ENCODE data around the gene TCEAL4. TPM values are rescaled to one million over a fixed set of nuclear protein-coding genes. Genes with fewer than 3 reads are reported as not detected.
A peak's percentile ranks its signal among the peaks of the same experiment; 100 is the strongest.

Gene TCEAL4
- total RNA-seq, 1 experiment from 2014 or later: 63.7 TPM

- CTCF ChIA-PET: interaction anchor here (0.7 kb wide), 1 partner anchor 83 kb away, joined by 3 read pairs; no protein-coding TSS in a partner anchor
- Mint-ChIP-seq H3K27ac (ENCODE audit: low read depth, unreplicated experiment) (no peak overlapping the region), H3K36me3 (ENCODE audit: insufficient read depth, unreplicated experiment) (peaks cover 6% of the 10 kb centered on the region), H3K4me3 (ENCODE audit: unreplicated experiment) (no peak overlapping the region), H3K9me3 (ENCODE audit: unreplicated experiment) (peaks cover 7% of the 10 kb centered on the region), H3K4me1 (ENCODE audit: insufficient read depth, unreplicated experiment) (peaks cover 29% of the 10 kb centered on the region), H3K27me3 (ENCODE audit: insufficient read depth, unreplicated experiment) (peaks cover 64% of the 10 kb centered on the region)
- no TSS peak for BruUV-seq (replicated peaks)
- TF ChIP-seq, protein P1, sequence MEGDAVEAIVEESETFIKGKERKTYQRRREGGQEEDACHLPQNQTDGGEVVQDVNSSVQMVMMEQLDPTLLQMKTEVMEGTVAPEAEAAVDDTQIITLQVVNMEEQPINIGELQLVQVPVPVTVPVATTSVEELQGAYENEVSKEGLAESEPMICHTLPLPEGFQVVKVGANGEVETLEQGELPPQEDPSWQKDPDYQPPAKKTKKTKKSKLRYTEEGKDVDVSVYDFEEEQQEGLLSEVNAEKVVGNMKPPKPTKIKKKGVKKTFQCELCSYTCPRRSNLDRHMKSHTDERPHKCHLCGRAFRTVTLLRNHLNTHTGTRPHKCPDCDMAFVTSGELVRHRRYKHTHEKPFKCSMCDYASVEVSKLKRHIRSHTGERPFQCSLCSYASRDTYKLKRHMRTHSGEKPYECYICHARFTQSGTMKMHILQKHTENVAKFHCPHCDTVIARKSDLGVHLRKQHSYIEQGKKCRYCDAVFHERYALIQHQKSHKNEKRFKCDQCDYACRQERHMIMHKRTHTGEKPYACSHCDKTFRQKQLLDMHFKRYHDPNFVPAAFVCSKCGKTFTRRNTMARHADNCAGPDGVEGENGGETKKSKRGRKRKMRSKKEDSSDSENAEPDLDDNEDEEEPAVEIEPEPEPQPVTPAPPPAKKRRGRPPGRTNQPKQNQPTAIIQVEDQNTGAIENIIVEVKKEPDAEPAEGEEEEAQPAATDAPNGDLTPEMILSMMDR (IDR thresholded peaks at IDR 0.05; ENCODE audit: unreplicated experiment): no peak
- intact Hi-C loops (cut with micrococcal nuclease): no loop called here
- DNase-seq (ENCODE audit: unreplicated experiment): no peak
- POLR2A ChIA-PET: interaction anchor here (1.0 kb wide), 1 partner anchor 9 kb away, joined by 3 read pairs; no protein-coding TSS in a partner anchor
Measured at GRCh38 chrX:103613362-103613890, 28.1 kb downstream of the TCEAL4 start.

DNA sequence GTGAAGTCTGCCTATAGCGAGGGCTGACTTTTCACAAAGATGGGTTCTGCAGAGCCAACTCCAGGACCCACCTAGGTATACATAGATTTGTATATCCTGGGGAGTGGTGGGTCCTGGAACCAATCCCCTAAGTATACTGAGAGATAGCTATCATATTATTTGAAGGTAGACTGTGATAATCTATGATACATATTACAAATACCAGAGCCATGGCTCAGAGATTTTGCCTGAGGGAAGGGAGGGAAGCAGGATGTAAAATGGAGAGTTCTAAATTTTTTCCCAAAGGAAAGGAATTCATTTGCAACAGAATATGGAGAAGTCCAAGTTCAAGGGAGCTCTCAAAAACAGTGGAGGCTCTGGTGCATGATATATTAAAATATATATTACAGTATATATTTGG, 29.7 kb downstream of the TCEAL4 start:
- Mint-ChIP-seq H3K27me3 (ENCODE audit: insufficient read depth, unreplicated experiment) (peaks cover 64% of the 10 kb centered on the region), H3K36me3 (ENCODE audit: insufficient read depth, unreplicated experiment) (peaks cover 6% of the 10 kb centered on the region), H3K27ac (ENCODE audit: low read depth, unreplicated experiment) (no peak overlapping the region), H3K4me3 (ENCODE audit: unreplicated experiment) (no peak overlapping the region), H3K4me1 (ENCODE audit: insufficient read depth, unreplicated experiment) (peaks cover 29% of the 10 kb centered on the region), H3K9me3 (ENCODE audit: unreplicated experiment) (peaks cover 7% of the 10 kb centered on the region)
- TF ChIP-seq, protein P1 (IDR thresholded peaks at IDR 0.05; ENCODE audit: unreplicated experiment): no peak
- intact Hi-C loops (cut with micrococcal nuclease): no loop called here
- peak; percentile 18 for DNase-seq (ENCODE audit: unreplicated experiment)
- ChIA-PET CTCF (interaction anchor here (0.7 kb wide), 1 partner anchor 125 kb away, joined by 3 read pairs; no protein-coding TSS in a partner anchor), POLR2A (interaction anchor here (0.5 to 0.9 kb wide), 3 partner anchors 15 to 77 kb away, joined by 3 to 4 read pairs (median 4); partner anchors contain the start of gene MORF4L2)
- BruUV-seq (replicated peaks): no TSS peak

GRCh38 chrX:103615781-103616371, 30.6 kb downstream of the TCEAL4 start:
- Mint-ChIP-seq H3K36me3 (ENCODE audit: insufficient read depth, unreplicated experiment) (peaks cover 10% of the 10 kb centered on the region), H3K4me1 (ENCODE audit: insufficient read depth, unreplicated experiment) (peaks cover 29% of the 10 kb centered on the region), H3K4me3 (ENCODE audit: unreplicated experiment) (no peak overlapping the region), H3K9me3 (ENCODE audit: unreplicated experiment) (peaks cover 7% of the 10 kb centered on the region), H3K27ac (ENCODE audit: low read depth, unreplicated experiment) (no peak overlapping the region), H3K27me3 (ENCODE audit: insufficient read depth, unreplicated experiment) (peaks cover 58% of the 10 kb centered on the region)
- TF ChIP-seq, protein P1 (IDR thresholded peaks at IDR 0.05; ENCODE audit: unreplicated experiment): no peak
- ChIA-PET POLR2A (interaction anchor here (0.8 to 1.4 kb wide), 4 partner anchors 10 to 78 kb away, joined by 3 to 4 read pairs (median 4); partner anchors contain the start of gene TCEAL1), CTCF (interaction anchor here (0.7 to 1.3 kb wide), 2 partner anchors 14 to 126 kb away, joined by 3 to 4 read pairs; no protein-coding TSS in a partner anchor)
- BruUV-seq (replicated peaks): no TSS peak
- intact Hi-C loops (cut with micrococcal nuclease): no loop called here
- DNase-seq (ENCODE audit: unreplicated experiment): no peak

DNA sequence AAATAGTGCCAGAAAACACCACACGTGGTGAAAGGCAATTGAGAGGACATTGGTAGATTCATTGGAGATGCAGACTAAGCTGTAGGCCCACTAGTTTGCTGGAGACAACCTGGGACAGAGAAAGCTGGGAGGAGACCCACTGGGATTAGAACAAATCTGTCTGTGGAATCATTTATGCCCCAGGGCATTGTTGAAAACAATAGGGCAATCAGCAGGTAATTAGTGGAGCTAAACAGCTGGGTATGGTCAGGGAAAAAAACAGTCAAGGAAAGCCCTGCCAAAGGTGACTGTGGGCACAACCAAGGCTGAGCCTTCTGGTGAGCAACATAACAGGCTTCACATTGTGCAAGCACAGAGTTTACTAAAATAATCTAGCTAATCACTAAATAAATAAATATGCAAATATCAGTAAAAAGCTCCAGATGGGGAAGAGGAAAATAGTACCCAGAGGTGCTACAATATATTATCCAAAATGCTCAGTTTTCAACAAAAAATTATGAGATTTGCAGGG, 31.4 kb downstream of the TCEAL4 start:
- Mint-ChIP-seq H3K9me3 (ENCODE audit: unreplicated experiment) (peaks cover 7% of the 10 kb centered on the region), H3K27ac (ENCODE audit: low read depth, unreplicated experiment) (no peak overlapping the region), H3K4me3 (ENCODE audit: unreplicated experiment) (no peak overlapping the region), H3K4me1 (ENCODE audit: insufficient read depth, unreplicated experiment) (peaks cover 29% of the 10 kb centered on the region), H3K27me3 (ENCODE audit: insufficient read depth, unreplicated experiment) (peaks cover 57% of the 10 kb centered on the region), H3K36me3 (ENCODE audit: insufficient read depth, unreplicated experiment) (peaks cover 15% of the 10 kb centered on the region)
- TF ChIP-seq, protein P1 (IDR thresholded peaks at IDR 0.05; ENCODE audit: unreplicated experiment): no peak
- BruUV-seq (replicated peaks): no TSS peak
- POLR2A ChIA-PET: interaction anchor here (0.8 to 1.4 kb wide), 3 partner anchors 9 to 12 kb away, joined by 3 to 4 read pairs (median 3); partner anchors contain the start of gene TCEAL1
- intact Hi-C loops (cut with micrococcal nuclease): no loop called here
- no peak for DNase-seq (ENCODE audit: unreplicated experiment)
- CTCF ChIA-PET: interaction anchor here (0.6 to 1.3 kb wide), 4 partner anchors 9 to 549 kb away, joined by 3 to 4 read pairs (median 3); no protein-coding TSS in a partner anchor
